DOHH2 (cell line): Measurements from ENCODE around the gene TULP3.

ENCODE experiments used
- EZH2phosphoT487 ChIP-seq: fragments of 200-600 bp; sonication (generic); IDR thresholded peaks from 2 replicates; pipeline ENCODE4 v1.6.1; 2017; ENCODE audit warnings: borderline replicate concordance, mild to moderate bottlenecking, antibody characterized with exemption, low read length, moderate library complexity, mixed read lengths
- TF ChIP-seq, protein P1 (sequence below): fragments of 200-600 bp; sonication (generic); IDR thresholded peaks from one replicate; pipeline ENCODE4 v1.5.1; 2014; ENCODE audit warnings: antibody characterized with exemption, mild to moderate bottlenecking, low read depth, low read length; ENCODE audit not compliant: poor library complexity, severe bottlenecking

DNA sequence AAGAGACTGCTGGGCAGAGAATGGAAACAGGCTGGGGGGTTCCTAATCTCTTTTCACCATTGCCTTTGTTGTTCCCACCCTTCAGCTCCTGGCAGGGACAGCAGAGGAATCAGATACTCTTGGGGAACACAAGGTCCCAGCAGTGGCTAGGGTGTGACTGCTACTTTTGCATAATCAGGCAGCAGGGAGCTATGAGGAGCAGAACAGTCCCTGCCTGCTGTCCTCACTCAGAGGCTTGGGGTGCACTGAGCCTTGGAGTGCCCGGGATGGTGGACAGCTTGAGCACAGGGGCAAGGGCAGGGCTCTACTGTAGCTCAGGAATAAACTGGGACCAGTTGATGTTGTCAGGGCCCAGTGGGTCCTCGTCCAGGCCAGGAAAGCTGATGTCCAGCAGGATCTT is 32.4 kb upstream of the TULP3 start:
- TF ChIP-seq, protein P1, sequence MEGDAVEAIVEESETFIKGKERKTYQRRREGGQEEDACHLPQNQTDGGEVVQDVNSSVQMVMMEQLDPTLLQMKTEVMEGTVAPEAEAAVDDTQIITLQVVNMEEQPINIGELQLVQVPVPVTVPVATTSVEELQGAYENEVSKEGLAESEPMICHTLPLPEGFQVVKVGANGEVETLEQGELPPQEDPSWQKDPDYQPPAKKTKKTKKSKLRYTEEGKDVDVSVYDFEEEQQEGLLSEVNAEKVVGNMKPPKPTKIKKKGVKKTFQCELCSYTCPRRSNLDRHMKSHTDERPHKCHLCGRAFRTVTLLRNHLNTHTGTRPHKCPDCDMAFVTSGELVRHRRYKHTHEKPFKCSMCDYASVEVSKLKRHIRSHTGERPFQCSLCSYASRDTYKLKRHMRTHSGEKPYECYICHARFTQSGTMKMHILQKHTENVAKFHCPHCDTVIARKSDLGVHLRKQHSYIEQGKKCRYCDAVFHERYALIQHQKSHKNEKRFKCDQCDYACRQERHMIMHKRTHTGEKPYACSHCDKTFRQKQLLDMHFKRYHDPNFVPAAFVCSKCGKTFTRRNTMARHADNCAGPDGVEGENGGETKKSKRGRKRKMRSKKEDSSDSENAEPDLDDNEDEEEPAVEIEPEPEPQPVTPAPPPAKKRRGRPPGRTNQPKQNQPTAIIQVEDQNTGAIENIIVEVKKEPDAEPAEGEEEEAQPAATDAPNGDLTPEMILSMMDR = no peak
- no peak for TF ChIP-seq EZH2phosphoT487
